GM13976 (cell line): ENCODE measurements around the gene CCNG2.

ENCODE experiments used
- DNase-seq: peaks from one replicate; pipeline ENCODE4 v3.0.0; 2012; ENCODE audit warnings: low spot score
- CTCF ChIP-seq: IDR thresholded peaks from 2 replicates; pipeline ENCODE4 v1.5.1; 2012; ENCODE audit warnings: borderline replicate concordance, mild to moderate bottlenecking; ENCODE audit not compliant: insufficient read depth; ENCODE audit errors: extremely low read depth, missing control alignments, control extremely low read depth
- in situ Hi-C: fragments of 300-500 bp; cut with MboI; formaldehyde crosslinking; loops from one replicate; pipeline ENCODE4 v1.12.0; 2022; ENCODE audit warnings: low sequenced_read_pairs, mixed read lengths, inconsistent platforms; ENCODE audit not compliant: unreplicated experiment

CCNG2 gene

GRCh38 chr4:77122656-77123055 lies 34.4 kb upstream of the CCNG2 start:
- in situ Hi-C loops = no loop called here
- TF ChIP-seq CTCF = no peak
- DNase-seq = no peak

DNA sequence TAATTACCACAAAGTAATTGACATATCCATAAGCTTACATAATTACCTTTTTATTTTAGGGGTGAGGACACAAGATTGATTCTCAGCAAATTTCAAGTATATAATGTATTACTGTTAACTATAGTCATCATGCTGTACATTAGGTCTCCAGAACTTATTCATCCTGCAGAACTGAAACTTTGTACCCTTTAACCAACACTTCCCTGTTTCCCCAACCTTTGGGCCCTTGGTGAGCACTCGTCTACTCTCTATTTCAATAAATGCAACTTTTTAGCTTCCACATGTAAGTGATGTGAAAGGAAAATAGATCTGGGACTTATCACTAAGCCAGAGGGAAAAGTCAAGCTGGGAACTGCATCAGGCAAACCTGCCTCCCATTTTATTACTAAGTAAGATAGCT lies 33.6 kb upstream of the CCNG2 start:
- DNase-seq = no peak
- no peak for TF ChIP-seq CTCF
- in situ Hi-C loops = no loop called here

- no peak for TF ChIP-seq CTCF
- in situ Hi-C loops = no loop called here
- no peak for DNase-seq
Observed at GRCh38 chr4:77124576-77124975, 32.4 kb upstream of the CCNG2 start.

- in situ Hi-C loops = no loop called here
- DNase-seq = no peak
- no peak for TF ChIP-seq CTCF
Observed at GRCh38 chr4:77125961-77126360, 31.0 kb upstream of the CCNG2 start.

GRCh38 chr4:77126809-77127208 lies 30.2 kb upstream of the CCNG2 start:
- in situ Hi-C loops = no loop called here
- no peak for TF ChIP-seq CTCF
- DNase-seq = peak; percentile 52

- no peak for DNase-seq
- no peak for TF ChIP-seq CTCF
Observed at GRCh38 chr4:77127215-77127614, 29.8 kb upstream of the CCNG2 start.

More at GRCh38 chr4:77127215-77127614, 29.8 kb upstream of the CCNG2 start:
- in situ Hi-C loops = no loop called here
